OCI-LY7 (cell line): Measurements from ENCODE around the gene THRB. TPM values are rescaled to one million over a fixed set of nuclear protein-coding genes. Genes with fewer than 3 reads are reported as not detected.

Experiments
- BruUV-seq: library from RNA; stranded (reverse); fragments of 400-500 nt; replicated peaks from 2 replicates; lab custom pipeline; 2021; lab: Mats Ljungman, UMichigan
- CTCF ChIA-PET: fragments of 300-600 bp; sonication (Branson Sonifier 250); formaldehyde crosslinking; loops from one replicate; lab custom pipeline; 2022; ENCODE audit warnings: antibody characterized with exemption; ENCODE audit not compliant: unreplicated experiment; lab: Charles Lee
- POLR2A ChIA-PET: fragments of 300-600 bp; sonication (Branson Sonifier 250); formaldehyde crosslinking; loops from one replicate; lab custom pipeline; 2022; ENCODE audit warnings: antibody characterized with exemption; lab: Charles Lee
- DNase-seq: peaks from one replicate; pipeline ENCODE4 v3.0.0-alpha.2; 2015; ENCODE audit warnings: low spot score
- H2AFZ ChIP-seq: fragments of 200-600 bp; sonication (generic), shearing (Covaris generic); 2 replicates; pipeline ENCODE4 v1.6.1; 2014; ENCODE audit warnings: mild to moderate bottlenecking, antibody characterized with exemption, low read length, moderate library complexity
- H3K27ac ChIP-seq: fragments of 200-600 bp; sonication (generic); 2 replicates; pipeline ENCODE4 v1.5.1; 2014; ENCODE audit warnings: mixed run types, low read depth, mild to moderate bottlenecking, moderate library complexity, low read length, inconsistent platforms; ENCODE audit not compliant: poor library complexity, severe bottlenecking
- H3K36me3 ChIP-seq: fragments of 200-600 bp; sonication (generic); 2 replicates; pipeline ENCODE4 v1.6.1; 2014; ENCODE audit warnings: mild to moderate bottlenecking, antibody characterized with exemption, low read length, moderate library complexity, mixed read lengths; ENCODE audit not compliant: insufficient read depth
- H3K4me1 ChIP-seq: fragments of 200-600 bp; sonication (generic); 2 replicates; pipeline ENCODE4 v1.5.1; 2014; ENCODE audit warnings: mild to moderate bottlenecking, low read length; ENCODE audit not compliant: insufficient read depth, poor library complexity, severe bottlenecking
- H3K4me2 ChIP-seq: fragments of 200-600 bp; sonication (generic); 2 replicates; pipeline ENCODE4 v1.6.1; 2014; ENCODE audit warnings: mild to moderate bottlenecking, low read length
- H3K4me3 ChIP-seq: fragments of 200-600 bp; sonication (generic); 2 replicates; pipeline ENCODE4 v1.5.1; 2014; ENCODE audit warnings: mild to moderate bottlenecking, low read depth, low read length; ENCODE audit not compliant: poor library complexity, severe bottlenecking
- H3K79me2 ChIP-seq: fragments of 200-600 bp; sonication (generic); 2 replicates; pipeline ENCODE4 v1.6.1; 2016; ENCODE audit warnings: low read depth, mild to moderate bottlenecking, low read length, moderate library complexity, mixed read lengths; ENCODE audit not compliant: insufficient read depth
- H3K9me2 ChIP-seq: fragments of 200-600 bp; sonication (generic); 2 replicates; pipeline ENCODE4 v1.6.1; 2016; ENCODE audit warnings: mild to moderate bottlenecking, low read length, mixed read lengths; ENCODE audit not compliant: insufficient read depth
- H3K9me3 ChIP-seq: fragments of 200-600 bp; sonication (generic); 2 replicates; pipeline ENCODE4 v1.6.1; 2014; ENCODE audit warnings: mild to moderate bottlenecking, mixed run types, low read length, mixed read lengths
- H4K20me1 ChIP-seq: fragments of 200-600 bp; sonication (generic); 2 replicates; pipeline ENCODE4 v1.6.1; 2014; ENCODE audit warnings: mild to moderate bottlenecking, antibody characterized with exemption, low read length, moderate library complexity, mixed read lengths; ENCODE audit not compliant: insufficient read depth
- EZH2phosphoT487 ChIP-seq: fragments of 200-600 bp; sonication (generic); IDR thresholded peaks from 2 replicates; pipeline ENCODE4 v1.6.1; 2018; ENCODE audit warnings: low read depth, borderline replicate concordance, mild to moderate bottlenecking, mixed run types, antibody characterized with exemption, low read length, moderate library complexity, mixed read lengths
- intact Hi-C: fragments of 100-400 bp; cut with micrococcal nuclease; formaldehyde crosslinking; loops from one replicate; pipeline ENCODE4 v1.10.0; 2022; ENCODE audit not compliant: unreplicated experiment
- total RNA-seq, 2 experiments: library from RNA; depleted of rRNA in 1 of 2; stranded (reverse); fragments of >200 nt in 1 of 2; shearing (Covaris generic) in 1 of 2; gene quantifications; 2 replicates each; pipeline ENCODE4 v1.2.3, GENCODE V29; 2014 to 2022
- TF ChIP-seq, protein P1 (sequence below): fragments of 200-600 bp; sonication (generic); conservative IDR thresholded peaks from 2 replicates; pipeline ENCODE4 v1.5.1; 2014; ENCODE audit warnings: mild to moderate bottlenecking, antibody characterized with exemption, low read length, moderate library complexity, mixed read lengths

THRB gene
- total RNA-seq, 2 experiments from 2014 or later = not detected

DNA sequence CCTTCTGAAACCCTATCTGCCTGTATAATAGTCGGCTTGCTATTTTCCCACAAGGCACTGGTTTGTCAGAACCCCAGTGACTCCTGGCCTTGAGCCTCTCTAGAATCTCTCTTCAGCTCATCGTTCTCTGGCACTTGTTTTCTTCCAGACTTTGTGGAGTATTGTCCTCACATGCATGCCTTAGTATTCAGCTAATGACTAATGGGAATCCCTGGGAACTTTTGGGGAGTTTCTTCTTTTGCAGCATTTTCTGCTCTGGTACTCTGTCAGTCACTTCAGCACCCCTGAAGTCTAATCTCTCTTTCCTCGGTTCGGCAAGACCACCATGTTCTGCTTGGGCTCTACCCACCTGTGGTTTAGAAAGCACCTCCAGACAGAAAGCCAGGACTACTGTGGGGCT is 35.8 kb upstream of the THRB start:
- ChIA-PET POLR2A (no interaction called here), CTCF (no interaction called here)
- no peaks in the 10 kb centered on the region for H3K4me1 ChIP-seq
- no peak for DNase-seq
- H3K27ac ChIP-seq = no peak overlapping the region
- intact Hi-C loops = no loop called here
- TF ChIP-seq, protein P1, sequence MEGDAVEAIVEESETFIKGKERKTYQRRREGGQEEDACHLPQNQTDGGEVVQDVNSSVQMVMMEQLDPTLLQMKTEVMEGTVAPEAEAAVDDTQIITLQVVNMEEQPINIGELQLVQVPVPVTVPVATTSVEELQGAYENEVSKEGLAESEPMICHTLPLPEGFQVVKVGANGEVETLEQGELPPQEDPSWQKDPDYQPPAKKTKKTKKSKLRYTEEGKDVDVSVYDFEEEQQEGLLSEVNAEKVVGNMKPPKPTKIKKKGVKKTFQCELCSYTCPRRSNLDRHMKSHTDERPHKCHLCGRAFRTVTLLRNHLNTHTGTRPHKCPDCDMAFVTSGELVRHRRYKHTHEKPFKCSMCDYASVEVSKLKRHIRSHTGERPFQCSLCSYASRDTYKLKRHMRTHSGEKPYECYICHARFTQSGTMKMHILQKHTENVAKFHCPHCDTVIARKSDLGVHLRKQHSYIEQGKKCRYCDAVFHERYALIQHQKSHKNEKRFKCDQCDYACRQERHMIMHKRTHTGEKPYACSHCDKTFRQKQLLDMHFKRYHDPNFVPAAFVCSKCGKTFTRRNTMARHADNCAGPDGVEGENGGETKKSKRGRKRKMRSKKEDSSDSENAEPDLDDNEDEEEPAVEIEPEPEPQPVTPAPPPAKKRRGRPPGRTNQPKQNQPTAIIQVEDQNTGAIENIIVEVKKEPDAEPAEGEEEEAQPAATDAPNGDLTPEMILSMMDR = no peak
- TF ChIP-seq EZH2phosphoT487 = no peak
- BruUV-seq = no TSS peak
- no peaks in the 10 kb centered on the region for H4K20me1 ChIP-seq
- no peaks in the 10 kb centered on the region for H3K79me2 ChIP-seq
- no peaks in the 10 kb centered on the region for H3K9me2 ChIP-seq
- H2AFZ ChIP-seq = no peak overlapping the region
- no peak overlapping the region for H3K4me2 ChIP-seq
- no peak overlapping the region for H3K4me3 ChIP-seq
- H3K9me3 ChIP-seq = no peaks in the 10 kb centered on the region
- no peaks in the 10 kb centered on the region for H3K36me3 ChIP-seq

DNA sequence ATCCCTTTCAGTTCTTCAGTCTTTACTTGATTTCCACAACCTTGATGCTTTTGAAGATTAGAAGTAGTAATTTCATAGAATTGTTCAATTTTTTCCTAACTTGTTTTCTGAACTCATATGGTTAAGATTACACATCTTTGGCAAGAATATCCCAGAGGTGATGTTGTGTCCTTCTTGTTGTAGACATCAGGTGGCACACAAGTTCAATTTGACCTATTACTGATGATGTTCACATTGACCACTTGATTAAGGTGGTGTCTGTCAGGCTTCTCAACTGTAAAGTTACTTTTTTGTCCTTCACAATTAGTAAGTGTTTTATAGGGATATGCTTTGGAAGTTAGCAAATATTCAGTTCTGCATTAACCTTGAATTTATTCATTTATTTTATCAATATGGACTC is 34.6 kb upstream of the THRB start:
- no peak for DNase-seq
- Histone ChIP-seq H3K79me2 (no peaks in the 10 kb centered on the region), H3K4me3 (no peak overlapping the region), H3K36me3 (no peaks in the 10 kb centered on the region), H3K9me3 (no peaks in the 10 kb centered on the region), H3K9me2 (no peaks in the 10 kb centered on the region), H4K20me1 (no peaks in the 10 kb centered on the region), H2AFZ (no peak overlapping the region), H3K27ac (no peak overlapping the region), H3K4me2 (no peak overlapping the region), H3K4me1 (no peaks in the 10 kb centered on the region)
- POLR2A ChIA-PET = no interaction called here
- BruUV-seq = no TSS peak
- TF ChIP-seq EZH2phosphoT487 = no peak
- TF ChIP-seq, protein P1 = no peak
- intact Hi-C loops = no loop called here
- CTCF ChIA-PET = no interaction called here

DNA sequence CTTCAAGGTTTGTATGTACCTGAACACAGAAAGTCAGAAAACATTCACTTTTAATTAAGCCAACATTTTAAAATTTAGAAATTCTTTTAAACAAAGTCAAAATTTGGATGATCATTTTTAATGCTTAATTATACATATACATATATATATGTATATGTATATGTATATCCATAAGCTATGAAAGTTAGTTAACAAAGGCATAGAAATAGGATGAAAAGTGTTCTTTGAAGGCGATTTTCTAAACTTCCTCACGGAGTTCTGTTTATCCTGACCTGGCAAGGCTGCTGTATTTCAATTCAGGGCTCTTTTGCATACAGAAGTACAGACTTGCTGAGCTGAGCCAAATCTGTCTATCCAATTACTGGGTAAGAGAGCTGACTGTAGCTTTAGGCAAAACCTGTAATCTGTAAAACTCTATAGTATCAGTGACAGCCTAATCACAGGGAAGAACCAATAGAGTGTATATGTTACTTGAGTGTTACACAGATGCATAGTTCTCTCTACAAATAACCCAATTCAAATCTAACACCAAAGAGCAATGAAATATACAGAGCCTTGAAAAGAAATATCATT is 32.1 kb upstream of the THRB start:
- Histone ChIP-seq H3K36me3 (no peaks in the 10 kb centered on the region), H3K9me3 (no peaks in the 10 kb centered on the region), H3K4me3 (no peak overlapping the region), H4K20me1 (no peaks in the 10 kb centered on the region), H3K9me2 (no peaks in the 10 kb centered on the region), H3K79me2 (no peaks in the 10 kb centered on the region), H3K4me1 (no peaks in the 10 kb centered on the region), H2AFZ (no peak overlapping the region), H3K27ac (no peak overlapping the region), H3K4me2 (no peak overlapping the region)
- TF ChIP-seq, protein P1 = no peak
- TF ChIP-seq EZH2phosphoT487 = no peak
- BruUV-seq = no TSS peak
- intact Hi-C loops = no loop called here
- DNase-seq = no peak
- ChIA-PET POLR2A (interaction anchor here (0.9 kb wide), 1 partner anchor 9 kb away, joined by 3 read pairs; no protein-coding TSS in a partner anchor), CTCF (no interaction called here)
